NK-92 (cell line): ENCODE data around the gene DLX5.

ENCODE experiments used
- DNase-seq: peaks from one replicate; lab custom pipeline; 2025; ENCODE audit not compliant: unreplicated experiment; lab: John Stamatoyannopoulos, UW

Gene DLX5

GRCh38 chr7:96992192-96993005 lies 32.2 kb downstream of the DLX5 start:
- no peak for DNase-seq

- no peak for DNase-seq
These were observed 33.0 kb downstream of the DLX5 start for GRCh38 chr7:96991546-96992191.

GRCh38 chr7:96989859-96990317 lies 34.7 kb downstream of the DLX5 start:
- DNase-seq: no peak

- no peak for DNase-seq
These were observed 35.3 kb downstream of the DLX5 start for GRCh38 chr7:96989241-96989858.

GRCh38 chr7:96987719-96988118 lies 36.9 kb downstream of the DLX5 start:
- no peak for DNase-seq

GRCh38 chr7:96986901-96987300 lies 37.7 kb downstream of the DLX5 start:
- no peak for DNase-seq

GRCh38 chr7:96985992-96986391 lies 38.6 kb downstream of the DLX5 start:
- no peak for DNase-seq

GRCh38 chr7:96982586-96982985 lies 42.0 kb downstream of the DLX5 start:
- no peak for DNase-seq

- no peak for DNase-seq
These were observed 44.9 kb downstream of the DLX5 start for GRCh38 chr7:96979551-96980276.

GRCh38 chr7:96977445-96977844 lies 47.2 kb downstream of the DLX5 start:
- no peak for DNase-seq

GRCh38 chr7:96976106-96976505 lies 48.5 kb downstream of the DLX5 start:
- no peak for DNase-seq

- DNase-seq: no peak
These were observed 50.6 kb downstream of the DLX5 start for GRCh38 chr7:96973986-96974385.

- DNase-seq: no peak
These were observed 53.9 kb downstream of the DLX5 start for GRCh38 chr7:96970739-96971138.
